Panc1 (cell line): Measurements from ENCODE around the gene IDNK.

Experiments used
- POLR2AphosphoS5 ChIP-seq: IDR thresholded peaks from 2 replicates; pipeline ENCODE4 v1.6.1; 2012; ENCODE audit warnings: mild to moderate bottlenecking, low read depth, low read length, moderate library complexity
- SIN3A ChIP-seq: IDR thresholded peaks from 2 replicates; pipeline ENCODE4 v1.6.1; 2012; ENCODE audit warnings: low read depth, mild to moderate bottlenecking, low read length, moderate library complexity, borderline replicate concordance; ENCODE audit not compliant: insufficient read depth
- TF ChIP-seq, protein P1 (sequence below): fragments of 450-650 bp; IDR thresholded peaks from 2 replicates; pipeline ENCODE4 v1.5.1; 2017; ENCODE audit warnings: mild to moderate bottlenecking
- TF ChIP-seq, protein P2 (sequence below), 2 experiments: IDR thresholded peaks; 2 replicates each; pipeline ENCODE4 v1.6.1; 2011 to 2012; ENCODE audit warnings: low read depth in 2 of 2, control low read depth in 1 of 2, low read length in 1 of 2, mild to moderate bottlenecking in 1 of 2, moderate library complexity in 1 of 2; ENCODE audit not compliant: insufficient read depth in 1 of 2

- TF ChIP-seq, protein P1, sequence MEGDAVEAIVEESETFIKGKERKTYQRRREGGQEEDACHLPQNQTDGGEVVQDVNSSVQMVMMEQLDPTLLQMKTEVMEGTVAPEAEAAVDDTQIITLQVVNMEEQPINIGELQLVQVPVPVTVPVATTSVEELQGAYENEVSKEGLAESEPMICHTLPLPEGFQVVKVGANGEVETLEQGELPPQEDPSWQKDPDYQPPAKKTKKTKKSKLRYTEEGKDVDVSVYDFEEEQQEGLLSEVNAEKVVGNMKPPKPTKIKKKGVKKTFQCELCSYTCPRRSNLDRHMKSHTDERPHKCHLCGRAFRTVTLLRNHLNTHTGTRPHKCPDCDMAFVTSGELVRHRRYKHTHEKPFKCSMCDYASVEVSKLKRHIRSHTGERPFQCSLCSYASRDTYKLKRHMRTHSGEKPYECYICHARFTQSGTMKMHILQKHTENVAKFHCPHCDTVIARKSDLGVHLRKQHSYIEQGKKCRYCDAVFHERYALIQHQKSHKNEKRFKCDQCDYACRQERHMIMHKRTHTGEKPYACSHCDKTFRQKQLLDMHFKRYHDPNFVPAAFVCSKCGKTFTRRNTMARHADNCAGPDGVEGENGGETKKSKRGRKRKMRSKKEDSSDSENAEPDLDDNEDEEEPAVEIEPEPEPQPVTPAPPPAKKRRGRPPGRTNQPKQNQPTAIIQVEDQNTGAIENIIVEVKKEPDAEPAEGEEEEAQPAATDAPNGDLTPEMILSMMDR, result no peak
- TF ChIP-seq POLR2AphosphoS5, result no peak
- TF ChIP-seq, protein P2, sequence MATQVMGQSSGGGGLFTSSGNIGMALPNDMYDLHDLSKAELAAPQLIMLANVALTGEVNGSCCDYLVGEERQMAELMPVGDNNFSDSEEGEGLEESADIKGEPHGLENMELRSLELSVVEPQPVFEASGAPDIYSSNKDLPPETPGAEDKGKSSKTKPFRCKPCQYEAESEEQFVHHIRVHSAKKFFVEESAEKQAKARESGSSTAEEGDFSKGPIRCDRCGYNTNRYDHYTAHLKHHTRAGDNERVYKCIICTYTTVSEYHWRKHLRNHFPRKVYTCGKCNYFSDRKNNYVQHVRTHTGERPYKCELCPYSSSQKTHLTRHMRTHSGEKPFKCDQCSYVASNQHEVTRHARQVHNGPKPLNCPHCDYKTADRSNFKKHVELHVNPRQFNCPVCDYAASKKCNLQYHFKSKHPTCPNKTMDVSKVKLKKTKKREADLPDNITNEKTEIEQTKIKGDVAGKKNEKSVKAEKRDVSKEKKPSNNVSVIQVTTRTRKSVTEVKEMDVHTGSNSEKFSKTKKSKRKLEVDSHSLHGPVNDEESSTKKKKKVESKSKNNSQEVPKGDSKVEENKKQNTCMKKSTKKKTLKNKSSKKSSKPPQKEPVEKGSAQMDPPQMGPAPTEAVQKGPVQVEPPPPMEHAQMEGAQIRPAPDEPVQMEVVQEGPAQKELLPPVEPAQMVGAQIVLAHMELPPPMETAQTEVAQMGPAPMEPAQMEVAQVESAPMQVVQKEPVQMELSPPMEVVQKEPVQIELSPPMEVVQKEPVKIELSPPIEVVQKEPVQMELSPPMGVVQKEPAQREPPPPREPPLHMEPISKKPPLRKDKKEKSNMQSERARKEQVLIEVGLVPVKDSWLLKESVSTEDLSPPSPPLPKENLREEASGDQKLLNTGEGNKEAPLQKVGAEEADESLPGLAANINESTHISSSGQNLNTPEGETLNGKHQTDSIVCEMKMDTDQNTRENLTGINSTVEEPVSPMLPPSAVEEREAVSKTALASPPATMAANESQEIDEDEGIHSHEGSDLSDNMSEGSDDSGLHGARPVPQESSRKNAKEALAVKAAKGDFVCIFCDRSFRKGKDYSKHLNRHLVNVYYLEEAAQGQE (IDR thresholded peaks at IDR 0.05; ENCODE audit: insufficient read depth in 1 of 2, low read depth in 2 of 2, low read length in 1 of 2), result no peak
- TF ChIP-seq SIN3A, result no peak
These were observed 14.4 kb downstream of the IDNK start for GRCh38 chr9:83637389-83637788.
